M059J (cell line): ENCODE results near the gene DGKQ. TPM values are rescaled to one million over a fixed set of nuclear protein-coding genes. Genes with fewer than 3 reads are reported as not detected.

ENCODE experiments used
- total RNA-seq: library from RNA; depleted of rRNA; stranded (reverse); fragments of >200 nt; shearing (Covaris generic); gene quantifications from 2 replicates; pipeline ENCODE4 v1.2.3, GENCODE V29; 2014; rRNA removed

DGKQ gene
- total RNA-seq, 1 experiment from 2014 or later: 9.3 TPM

Other genes starting within 250 kb of the DGKQ start
- not detected in 2 replicates for gene CPLX1, start 147.4 kb downstream of the DGKQ start, total RNA-seq
- gene GAK, start 41.3 kb downstream of the DGKQ start, total RNA-seq: 48.3 and 67.5 TPM in 2 replicates
- gene TMEM175, start 41.1 kb downstream of the DGKQ start, total RNA-seq: 31.6 and 36.9 TPM in 2 replicates
- gene IDUA, start 13.5 kb upstream of the DGKQ start, total RNA-seq: 3.4 and 11.9 TPM in 2 replicates
- not detected in 2 replicates for gene SLC26A1, start 19.8 kb upstream of the DGKQ start, total RNA-seq
- gene FGFRL1, start 38.1 kb upstream of the DGKQ start, total RNA-seq: 45.3 and 82.5 TPM in 2 replicates
- 24.1 and 25.2 TPM in 2 replicates for gene RNF212, start 140.0 kb upstream of the DGKQ start, total RNA-seq
- 0.07 TPM in 1 of 2 replicates, not detected in the other for gene SPON2, start 199.0 kb upstream of the DGKQ start, total RNA-seq